Liver (tissue), 9 donors: ENCODE results near the gene SUGCT. TPM values are rescaled to one million over a fixed set of nuclear protein-coding genes. Genes with fewer than 3 reads are reported as not detected.

Experiments
- DNase-seq: peaks from one replicate; pipeline ENCODE4 v3.0.0-alpha.2; 2017; ENCODE audit warnings: low spot score
- H3K27ac ChIP-seq, 2 donors: one replicate each; pipeline ENCODE4 v1.7.0; 2013; ENCODE audit warnings: inconsistent platforms in 2 of 2, low read length in 2 of 2, control low read depth in 1 of 2, low read depth in 1 of 2, mild to moderate bottlenecking in 1 of 2
- H3K27me3 ChIP-seq, 4 donors: one replicate each; pipeline versions ENCODE4 v1.6.1 to v1.7.0; 2013; ENCODE audit warnings: low read length in 3 of 4, inconsistent platforms in 1 of 4, mild to moderate bottlenecking in 1 of 4, moderate library complexity in 1 of 4; ENCODE audit not compliant: control insufficient read depth in 4 of 4, insufficient read depth in 4 of 4
- H3K36me3 ChIP-seq, 4 donors: one replicate each; pipeline versions ENCODE4 v1.6.1 to v1.7.0; 2013; ENCODE audit warnings: low read length in 3 of 4, mild to moderate bottlenecking in 3 of 4, low read depth in 1 of 4, moderate library complexity in 1 of 4; ENCODE audit not compliant: control insufficient read depth in 4 of 4, insufficient read depth in 3 of 4
- H3K4me1 ChIP-seq, 4 donors: one replicate each; pipeline versions ENCODE4 v1.6.1 to v1.7.0; 2013; ENCODE audit warnings: low read length in 3 of 4, mild to moderate bottlenecking in 3 of 4, moderate library complexity in 1 of 4; ENCODE audit not compliant: control insufficient read depth in 4 of 4, insufficient read depth in 4 of 4
- H3K4me3 ChIP-seq, 3 donors: one replicate each; pipeline versions ENCODE4 v1.6.1 to v1.7.0; 2013; ENCODE audit warnings: low read length in 3 of 3, control low read depth in 1 of 3, low read depth in 1 of 3, mild to moderate bottlenecking in 1 of 3
- H3K9ac ChIP-seq, 2 donors: one replicate each; pipeline ENCODE4 v1.7.0; 2013; ENCODE audit warnings: low read length in 2 of 2, mild to moderate bottlenecking in 2 of 2, moderate library complexity in 2 of 2, control low read depth in 1 of 2, low read depth in 1 of 2
- H3K9me3 ChIP-seq, 4 donors: one replicate each; pipeline versions ENCODE4 v1.6.1 to v1.7.0; 2013; ENCODE audit warnings: low read length in 3 of 4; ENCODE audit not compliant: control insufficient read depth in 4 of 4
- ATF3 ChIP-seq: IDR thresholded peaks from 2 replicates; pipeline ENCODE4 v1.6.1; 2016; ENCODE audit warnings: antibody characterized with exemption
- CTCF ChIP-seq: fragments of 150-350 bp; IDR thresholded peaks from 2 replicates; pipeline ENCODE4 v1.5.1; 2017; ENCODE audit warnings: improper control_type of control experiment, low read depth, low read length; ENCODE audit not compliant: missing input control
- EGR1 ChIP-seq, 2 donors: IDR thresholded peaks; 2 replicates each; pipeline ENCODE4 v1.6.1; 2016 to 2018; ENCODE audit warnings: antibody characterized with exemption in 2 of 2, low read depth in 2 of 2
- FOXA1 ChIP-seq: IDR thresholded peaks from 2 replicates; pipeline ENCODE4 v1.6.1; 2016; ENCODE audit warnings: antibody characterized with exemption
- FOXA2 ChIP-seq: IDR thresholded peaks from 2 replicates; pipeline ENCODE4 v1.6.1; 2016; ENCODE audit warnings: antibody characterized with exemption
- GABPA ChIP-seq, 2 donors: IDR thresholded peaks in 1 of 2; conservative IDR thresholded peaks in 1 of 2; 2 replicates each; pipeline ENCODE4 v1.6.1; 2016; ENCODE audit warnings: antibody characterized with exemption in 2 of 2, mild to moderate bottlenecking in 1 of 2, moderate library complexity in 1 of 2
- HNF4A ChIP-seq, 2 donors: conservative IDR thresholded peaks; 2 replicates each; pipeline ENCODE4 v1.6.1; 2016; ENCODE audit warnings: antibody characterized with exemption in 2 of 2, mild to moderate bottlenecking in 2 of 2
- HNF4G ChIP-seq: IDR thresholded peaks from 2 replicates; pipeline ENCODE4 v1.6.1; 2016; ENCODE audit warnings: antibody characterized with exemption
- JUND ChIP-seq, 2 donors: IDR thresholded peaks; 2 replicates each; pipeline ENCODE4 v1.6.1; 2016; ENCODE audit warnings: antibody characterized with exemption in 2 of 2
- MAX ChIP-seq: IDR thresholded peaks from 2 replicates; pipeline ENCODE4 v1.6.1; 2016; ENCODE audit warnings: antibody characterized with exemption
- NR2F2 ChIP-seq: IDR thresholded peaks from 2 replicates; pipeline ENCODE4 v1.6.1; 2016; ENCODE audit warnings: antibody characterized with exemption
- RAD21 ChIP-seq, 2 donors: IDR thresholded peaks; 2 replicates each; pipeline ENCODE4 v1.6.1; 2016; ENCODE audit warnings: antibody characterized with exemption in 2 of 2, mild to moderate bottlenecking in 2 of 2
- REST ChIP-seq: IDR thresholded peaks from 2 replicates; pipeline ENCODE4 v1.6.1; 2016; ENCODE audit warnings: antibody characterized with exemption, mild to moderate bottlenecking
- RXRA ChIP-seq, 2 donors: IDR thresholded peaks; 2 replicates each; pipeline ENCODE4 v1.6.1; 2017 to 2018; ENCODE audit warnings: antibody characterized with exemption in 2 of 2, mild to moderate bottlenecking in 1 of 2
- SP1 ChIP-seq: IDR thresholded peaks from 2 replicates; pipeline ENCODE4 v1.6.1; 2018; ENCODE audit warnings: antibody characterized with exemption, mild to moderate bottlenecking
- TAF1 ChIP-seq: conservative IDR thresholded peaks from 2 replicates; pipeline ENCODE4 v1.6.1; 2016; ENCODE audit warnings: antibody characterized with exemption, mild to moderate bottlenecking
- YY1 ChIP-seq: IDR thresholded peaks from 2 replicates; pipeline ENCODE4 v1.6.1; 2016; ENCODE audit warnings: antibody characterized with exemption, mild to moderate bottlenecking
- WGBS: extraction: QIAGEN DNeasy Blood & Tissue Kit; methylation state at CpG from one replicate; pipeline ENCODE4 v1.1.7; 2013; 5-methylcytosine and 5-hydroxymethylcytosine counted together
- polyA plus RNA-seq, 2 donors: library from polyadenylated mRNA; stranded (reverse) in 1 of 2; unstranded in 1 of 2; fragments of 200-250 nt in 1 of 2; fragments of >200 nt in 1 of 2; fragmentation: Nextera tagmentation in 1 of 2; extraction: Ambion mirVana in 1 of 2; gene quantifications; one replicate each; pipeline versions ENCODE4 v1.2.1 to v1.2.3, GENCODE V29; 2013 to 2015
- total RNA-seq, 2 donors: library from RNA; depleted of rRNA; stranded (reverse); fragments of >200 nt; gene quantifications; one replicate each; pipeline ENCODE4 v1.2.3, GENCODE V29; 2014
- TF ChIP-seq, protein P1 (sequence below): IDR thresholded peaks from 2 replicates; pipeline ENCODE4 v1.6.1; 2016; ENCODE audit warnings: antibody characterized with exemption
- donor health status: healthy.
- donor health status: healthy.
- donor health status: healthy.
- donor health status: healthy.
- donor health status: healthy.

Gene SUGCT
- total and polyA plus RNA-seq, 4 donors = 6.2 to 11.9 (median 9.9) TPM

- no peak for TF ChIP-seq EGR1 (IDR thresholded peaks at IDR 0.05; ENCODE audit: low read depth in 2 of 2)
- TF ChIP-seq, protein P1, sequence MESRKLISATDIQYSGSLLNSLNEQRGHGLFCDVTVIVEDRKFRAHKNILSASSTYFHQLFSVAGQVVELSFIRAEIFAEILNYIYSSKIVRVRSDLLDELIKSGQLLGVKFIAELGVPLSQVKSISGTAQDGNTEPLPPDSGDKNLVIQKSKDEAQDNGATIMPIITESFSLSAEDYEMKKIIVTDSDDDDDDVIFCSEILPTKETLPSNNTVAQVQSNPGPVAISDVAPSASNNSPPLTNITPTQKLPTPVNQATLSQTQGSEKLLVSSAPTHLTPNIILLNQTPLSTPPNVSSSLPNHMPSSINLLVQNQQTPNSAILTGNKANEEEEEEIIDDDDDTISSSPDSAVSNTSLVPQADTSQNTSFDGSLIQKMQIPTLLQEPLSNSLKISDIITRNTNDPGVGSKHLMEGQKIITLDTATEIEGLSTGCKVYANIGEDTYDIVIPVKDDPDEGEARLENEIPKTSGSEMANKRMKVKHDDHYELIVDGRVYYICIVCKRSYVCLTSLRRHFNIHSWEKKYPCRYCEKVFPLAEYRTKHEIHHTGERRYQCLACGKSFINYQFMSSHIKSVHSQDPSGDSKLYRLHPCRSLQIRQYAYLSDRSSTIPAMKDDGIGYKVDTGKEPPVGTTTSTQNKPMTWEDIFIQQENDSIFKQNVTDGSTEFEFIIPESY = no peak
- TF ChIP-seq MAX = no peak
- no peak for TF ChIP-seq FOXA1
- TF ChIP-seq RAD21 (IDR thresholded peaks at IDR 0.05) = no peak
- no peak for TF ChIP-seq YY1
Measured at GRCh38 chr7:40733578-40733977, 598.8 kb downstream of the SUGCT start.

GRCh38 chr7:40739257-40739656, 604.5 kb downstream of the SUGCT start:
- TF ChIP-seq RXRA (IDR thresholded peaks at IDR 0.05) (no peak), TAF1 (no peak), FOXA1 (no peak), REST (no peak), JUND (IDR thresholded peaks at IDR 0.05) (no peak), HNF4A (conservative IDR thresholded peaks at IDR 0.05) (no peak), SP1 (no peak), GABPA (IDR thresholded peaks at IDR 0.05 in 1 of 2, conservative IDR thresholded peaks at IDR 0.05 in 1 of 2) (no peak), MAX (no peak), CTCF (no peak), HNF4G (no peak), NR2F2 (no peak), RAD21 (IDR thresholded peaks at IDR 0.05) (no peak), EGR1 (IDR thresholded peaks at IDR 0.05; ENCODE audit: low read depth in 2 of 2) (no peak), ATF3 (no peak), FOXA2 (no peak), YY1 (no peak)
- TF ChIP-seq, protein P1 = no peak

More at GRCh38 chr7:40733578-40733977, 598.8 kb downstream of the SUGCT start:
- WGBS = 68% methylated on average over 5 of the region's 5 CpGs
- H3K4me1 ChIP-seq = no peaks in the 10 kb centered on the region
- H3K4me3 ChIP-seq = no peak overlapping the region
- no peaks in the 10 kb centered on the region for H3K27me3 ChIP-seq
- no peak for DNase-seq
- H3K9me3 ChIP-seq = no peaks in the 10 kb centered on the region
- H3K36me3 ChIP-seq = no peaks in the 10 kb centered on the region
- H3K9ac ChIP-seq = no peak overlapping the region
- no peak overlapping the region for H3K27ac ChIP-seq

More at GRCh38 chr7:40739257-40739656, 604.5 kb downstream of the SUGCT start:
- Histone ChIP-seq H3K27ac (no peak overlapping the region), H3K4me1 (no peaks in the 10 kb centered on the region), H3K9ac (no peak overlapping the region), H3K36me3 (no peaks in the 10 kb centered on the region), H3K27me3 (no peaks in the 10 kb centered on the region), H3K4me3 (no peak overlapping the region), H3K9me3 (no peaks in the 10 kb centered on the region)
- DNase-seq = no peak
- WGBS = 94% methylated on average over 2 of the region's 2 CpGs
